GM23248 (cell line): ENCODE measurements around the gene TTLL4. TPM values are rescaled to one million over a fixed set of nuclear protein-coding genes. Genes with fewer than 3 reads are reported as not detected.
A peak's percentile ranks its signal among the peaks of the same experiment; 100 is the strongest.

Source experiments
- DNase-seq: peaks from one replicate; pipeline ENCODE4 v3.0.0-alpha.2; 2015
- H2AFZ ChIP-seq: fragments of 200-600 bp; sonication (generic); 2 replicates; pipeline ENCODE4 v1.6.1; 2016; ENCODE audit warnings: antibody characterized with exemption
- H3F3A ChIP-seq: fragments of 200-600 bp; sonication (generic); 2 replicates; pipeline ENCODE4 v1.6.1; 2016; ENCODE audit warnings: mild to moderate bottlenecking, antibody characterized with exemption, mixed run types; ENCODE audit not compliant: insufficient read depth
- H3K27ac ChIP-seq: fragments of 200-600 bp; sonication (generic); 2 replicates; pipeline ENCODE4 v1.5.1; 2016; ENCODE audit warnings: mild to moderate bottlenecking
- H3K27me3 ChIP-seq: fragments of 200-600 bp; sonication (generic); replicated peaks from 2 replicates; pipeline ENCODE4 v1.6.1; 2016; ENCODE audit warnings: mild to moderate bottlenecking; ENCODE audit not compliant: insufficient read depth
- H3K36me3 ChIP-seq: fragments of 200-600 bp; sonication (generic); 2 replicates; pipeline ENCODE4 v1.6.1; 2016; ENCODE audit warnings: low read depth, mild to moderate bottlenecking
- H3K4me1 ChIP-seq: fragments of 200-600 bp; sonication (generic); 2 replicates; pipeline ENCODE4 v1.6.1; 2016; ENCODE audit warnings: mild to moderate bottlenecking; ENCODE audit not compliant: insufficient read depth
- H3K4me2 ChIP-seq: fragments of 200-600 bp; sonication (generic); one replicate; pipeline ENCODE4 v1.6.1; 2016; ENCODE audit warnings: mild to moderate bottlenecking; ENCODE audit not compliant: unreplicated experiment
- H3K4me3 ChIP-seq: fragments of 200-600 bp; sonication (generic); 2 replicates; pipeline ENCODE4 v1.5.1; 2016; ENCODE audit warnings: mild to moderate bottlenecking
- H3K79me2 ChIP-seq: fragments of 200-600 bp; sonication (generic); 2 replicates; pipeline ENCODE4 v1.6.1; 2016; ENCODE audit warnings: mild to moderate bottlenecking; ENCODE audit not compliant: insufficient read depth
- H3K9ac ChIP-seq: fragments of 200-600 bp; sonication (generic); 2 replicates; pipeline ENCODE4 v1.6.1; 2016; ENCODE audit warnings: mild to moderate bottlenecking
- H3K9me2 ChIP-seq: fragments of 200-600 bp; sonication (generic); 2 replicates; pipeline ENCODE4 v1.6.1; 2016; ENCODE audit warnings: mixed run types, mild to moderate bottlenecking, moderate library complexity; ENCODE audit not compliant: insufficient read depth
- H3K9me3 ChIP-seq: fragments of 200-600 bp; sonication (generic); one replicate; pipeline ENCODE4 v1.6.1; 2017; ENCODE audit warnings: low read depth
- H4K20me1 ChIP-seq: fragments of 200-600 bp; sonication (generic); 2 replicates; pipeline ENCODE4 v1.6.0; 2016; ENCODE audit not compliant: insufficient read depth
- EZH2 ChIP-seq: fragments of 200-600 bp; sonication (generic); IDR thresholded peaks from 2 replicates; pipeline ENCODE4 v1.6.1; 2018; ENCODE audit warnings: antibody characterized with exemption, mild to moderate bottlenecking; ENCODE audit not compliant: insufficient read depth, poor library complexity, severe bottlenecking
- EZH2phosphoT487 ChIP-seq: fragments of 200-600 bp; sonication (generic); IDR thresholded peaks from 2 replicates; pipeline ENCODE4 v1.6.1; 2018; ENCODE audit warnings: antibody characterized with exemption, moderate library complexity, mild to moderate bottlenecking, low read depth; ENCODE audit not compliant: insufficient read depth
- WGBS, 2 experiments: methylation state at CpG; one replicate each; pipeline ENCODE4 v1.1.6; 2015 to 2017; ENCODE audit warnings: low lambda C conversion rate in 2 of 2, low coverage in 1 of 2; ENCODE audit errors: missing lambda C conversion rate in 2 of 2; 5-methylcytosine and 5-hydroxymethylcytosine counted together
- in situ Hi-C: fragments of 300-500 bp; cut with MboI; formaldehyde crosslinking; loops from 2 replicates; pipeline ENCODE4 v1.15.0; 2020
- polyA plus RNA-seq: library from polyadenylated mRNA; unstranded; fragments of >200 nt; fragmentation: Nextera tagmentation; extraction: Ambion mirVana; gene quantifications from 2 replicates; pipeline ENCODE4 v1.2.1, GENCODE V29; 2016
- total RNA-seq: library from RNA; depleted of rRNA; stranded (reverse); fragments of >200 nt; shearing (Covaris generic); gene quantifications from 2 replicates; pipeline ENCODE4 v1.2.3, GENCODE V29; 2014

TTLL4 gene
- total and polyA plus RNA-seq, 2 experiments from 2014 or later: 5.5 to 7.7 TPM

DNA sequence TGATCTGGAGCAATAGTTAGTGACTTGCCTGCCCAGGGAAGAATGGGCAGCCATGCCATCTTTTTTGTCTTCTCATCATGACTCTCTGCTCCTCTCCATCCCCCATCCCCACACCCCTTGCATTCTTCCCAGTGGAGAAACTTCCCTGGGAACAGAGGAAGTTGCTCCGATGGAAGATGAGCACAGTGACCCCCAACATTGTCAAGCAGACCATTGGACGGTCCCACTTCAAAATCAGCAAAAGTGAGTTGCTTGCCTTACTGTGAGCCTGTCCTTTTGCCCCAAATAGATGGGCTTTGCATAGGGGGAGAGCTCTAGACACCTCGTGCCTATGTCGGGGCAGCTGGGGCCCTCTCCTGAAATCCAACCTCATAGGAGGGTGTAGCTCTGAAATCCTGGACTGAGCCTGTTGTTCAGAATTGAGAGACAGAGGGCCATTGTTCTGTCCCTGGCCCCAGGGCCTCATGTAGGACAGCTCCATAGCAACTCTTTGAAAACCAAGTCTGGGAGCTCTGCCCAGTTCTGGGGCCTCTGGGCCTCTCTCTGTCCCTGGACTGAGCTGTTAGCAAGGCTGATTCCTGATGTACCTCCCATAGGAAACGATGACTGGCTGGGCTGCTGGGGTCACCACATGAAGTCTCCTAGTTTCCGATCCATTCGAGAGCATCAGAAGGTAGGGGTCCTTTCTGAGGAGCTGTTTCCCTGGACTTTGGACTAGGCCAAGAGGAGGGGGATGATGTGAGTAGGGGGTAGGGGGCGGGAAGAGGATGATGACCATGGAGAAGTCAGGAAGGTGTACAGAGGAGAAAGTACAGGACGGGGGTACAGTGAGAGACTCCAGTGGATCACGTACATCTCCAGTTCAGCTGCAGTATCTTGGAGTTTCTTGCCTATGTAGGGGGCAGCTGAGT is 35.2 kb downstream of the TTLL4 start:
- Histone ChIP-seq H3F3A (no peaks in the 10 kb centered on the region), H3K9ac (no peak overlapping the region), H3K4me1 (no peaks in the 10 kb centered on the region), H3K27me3 (no peaks in the 10 kb centered on the region), H3K9me3 (no peaks in the 10 kb centered on the region), H3K9me2 (no peaks in the 10 kb centered on the region), H3K79me2 (no peaks in the 10 kb centered on the region), H3K4me2 (no peak overlapping the region), H4K20me1 (no peaks in the 10 kb centered on the region), H3K27ac (no peak overlapping the region), H3K4me3 (no peak overlapping the region), H3K36me3 (peaks cover 24% of the 10 kb centered on the region), H2AFZ (no peak overlapping the region)
- WGBS, 2 experiments: 96 to 99% methylated on average over 8 to 10 of the region's 10 CpGs
- DNase-seq: peak; percentile 60
- no peak for TF ChIP-seq EZH2phosphoT487
- TF ChIP-seq EZH2: no peak
- in situ Hi-C loops: no loop called here

DNA sequence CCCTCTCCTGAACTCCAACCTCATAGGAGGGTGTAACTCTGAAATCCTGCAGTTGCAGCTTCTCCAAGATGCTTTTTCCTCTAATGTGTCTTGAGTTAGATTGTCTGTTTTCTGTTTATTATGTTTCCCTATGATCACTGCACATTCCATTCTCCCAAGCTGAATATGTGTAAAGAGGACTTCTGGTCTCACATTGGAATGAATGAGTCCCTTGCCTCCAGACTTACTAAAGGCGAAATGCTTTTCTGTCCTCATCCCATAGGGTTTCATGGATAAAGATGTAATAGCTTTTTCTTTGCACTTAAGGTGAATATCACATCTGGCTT is 35.8 kb downstream of the TTLL4 start:
- no peaks in the 10 kb centered on the region for H3K27me3 ChIP-seq
- no peak overlapping the region for H2AFZ ChIP-seq
- H3K4me3 ChIP-seq: no peak overlapping the region
- no peaks in the 10 kb centered on the region for H3K9me2 ChIP-seq
- H3K9ac ChIP-seq: no peak overlapping the region
- H3K79me2 ChIP-seq: no peaks in the 10 kb centered on the region
- no peak for DNase-seq
- in situ Hi-C loops: no loop called here
- H3K4me2 ChIP-seq: no peak overlapping the region
- no peak overlapping the region for H3K27ac ChIP-seq
- 96 to 100% methylated on average over 1 of the region's 1 CpG for WGBS, 2 experiments
- H3K9me3 ChIP-seq: no peaks in the 10 kb centered on the region
- H3K4me1 ChIP-seq: no peaks in the 10 kb centered on the region
- no peaks in the 10 kb centered on the region for H4K20me1 ChIP-seq
- H3K36me3 ChIP-seq: peaks cover 25% of the 10 kb centered on the region
- TF ChIP-seq EZH2phosphoT487 (no peak), EZH2 (no peak)
- H3F3A ChIP-seq: no peaks in the 10 kb centered on the region

DNA sequence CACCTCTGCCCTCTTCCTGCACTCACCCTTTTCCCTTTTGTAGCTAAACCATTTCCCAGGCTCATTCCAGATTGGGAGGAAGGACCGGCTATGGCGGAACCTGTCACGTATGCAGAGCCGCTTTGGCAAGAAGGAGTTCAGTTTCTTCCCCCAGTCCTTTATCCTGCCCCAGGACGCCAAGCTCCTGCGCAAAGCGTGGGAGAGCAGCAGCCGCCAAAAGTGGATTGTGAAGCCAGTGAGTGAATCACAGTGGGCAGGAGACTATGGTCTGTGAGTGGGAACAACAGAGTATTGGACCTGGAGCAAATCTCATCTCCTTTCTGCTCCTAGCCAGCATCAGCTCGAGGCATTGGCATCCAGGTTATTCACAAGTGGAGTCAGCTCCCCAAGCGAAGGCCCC is 36.3 kb downstream of the TTLL4 start:
- H3K27me3 ChIP-seq: no peaks in the 10 kb centered on the region
- H3K4me1 ChIP-seq: no peaks in the 10 kb centered on the region
- no peaks in the 10 kb centered on the region for H3K9me3 ChIP-seq
- in situ Hi-C loops: no loop called here
- H3K4me3 ChIP-seq: no peak overlapping the region
- H3K27ac ChIP-seq: no peak overlapping the region
- H3K4me2 ChIP-seq: no peak overlapping the region
- H3K36me3 ChIP-seq: peaks cover 22% of the 10 kb centered on the region
- H3K79me2 ChIP-seq: no peaks in the 10 kb centered on the region
- no peak for DNase-seq
- no peak overlapping the region for H3K9ac ChIP-seq
- no peaks in the 10 kb centered on the region for H4K20me1 ChIP-seq
- WGBS, 2 experiments: 94 to 97% methylated on average over 10 of the region's 10 CpGs
- no peaks in the 10 kb centered on the region for H3F3A ChIP-seq
- no peaks in the 10 kb centered on the region for H3K9me2 ChIP-seq
- TF ChIP-seq EZH2: no peak
- no peak for TF ChIP-seq EZH2phosphoT487
- H2AFZ ChIP-seq: no peak overlapping the region

DNA sequence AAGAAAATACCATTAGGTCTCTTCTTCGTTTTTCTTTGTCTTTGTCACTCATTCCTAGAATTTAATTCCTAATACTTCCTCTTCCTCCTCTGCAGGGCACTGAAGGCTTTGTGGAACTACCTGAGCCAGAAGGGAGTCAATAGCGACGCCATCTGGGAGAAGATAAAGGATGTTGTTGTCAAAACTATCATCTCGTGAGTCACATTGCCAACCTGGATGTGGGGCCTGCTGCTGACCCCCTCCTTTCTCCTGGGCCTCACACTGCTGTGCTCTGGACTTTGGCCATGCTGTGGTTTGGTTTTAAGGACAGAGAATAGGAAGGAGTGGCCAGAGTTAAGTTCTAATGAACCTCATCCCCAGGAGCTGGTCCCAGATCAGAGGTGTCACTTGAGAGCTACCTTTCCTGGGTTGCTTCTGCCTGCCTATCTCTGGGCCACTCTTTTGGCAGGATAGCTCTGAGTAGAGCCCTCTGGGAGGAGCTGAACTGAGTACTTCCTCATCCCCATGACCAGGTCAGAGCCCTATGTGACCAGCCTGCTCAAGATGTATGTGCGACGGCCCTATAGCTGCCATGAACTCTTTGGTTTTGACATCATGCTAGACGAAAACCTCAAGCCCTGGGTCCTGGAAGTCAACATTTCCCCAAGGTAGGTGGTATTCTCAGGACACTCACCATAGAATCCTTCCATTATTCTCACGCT is 38.3 kb downstream of the TTLL4 start:
- H3K4me1 ChIP-seq: no peaks in the 10 kb centered on the region
- no peaks in the 10 kb centered on the region for H3K79me2 ChIP-seq
- no peak overlapping the region for H2AFZ ChIP-seq
- in situ Hi-C loops: no loop called here
- no peaks in the 10 kb centered on the region for H4K20me1 ChIP-seq
- H3F3A ChIP-seq: no peaks in the 10 kb centered on the region
- no peak for TF ChIP-seq EZH2phosphoT487
- H3K4me3 ChIP-seq: no peak overlapping the region
- DNase-seq: no peak
- H3K27ac ChIP-seq: no peak overlapping the region
- no peaks in the 10 kb centered on the region for H3K9me3 ChIP-seq
- no peaks in the 10 kb centered on the region for H3K27me3 ChIP-seq
- H3K36me3 ChIP-seq: peaks cover 25% of the 10 kb centered on the region
- no peaks in the 10 kb centered on the region for H3K9me2 ChIP-seq
- H3K9ac ChIP-seq: no peak overlapping the region
- no peak overlapping the region for H3K4me2 ChIP-seq
- 94 to 98% methylated on average over 8 of the region's 8 CpGs for whole genome bisulfite sequencing, 2 experiments
